ENCODE results near the gene RTP2.

The RTP2 gene

DNA sequence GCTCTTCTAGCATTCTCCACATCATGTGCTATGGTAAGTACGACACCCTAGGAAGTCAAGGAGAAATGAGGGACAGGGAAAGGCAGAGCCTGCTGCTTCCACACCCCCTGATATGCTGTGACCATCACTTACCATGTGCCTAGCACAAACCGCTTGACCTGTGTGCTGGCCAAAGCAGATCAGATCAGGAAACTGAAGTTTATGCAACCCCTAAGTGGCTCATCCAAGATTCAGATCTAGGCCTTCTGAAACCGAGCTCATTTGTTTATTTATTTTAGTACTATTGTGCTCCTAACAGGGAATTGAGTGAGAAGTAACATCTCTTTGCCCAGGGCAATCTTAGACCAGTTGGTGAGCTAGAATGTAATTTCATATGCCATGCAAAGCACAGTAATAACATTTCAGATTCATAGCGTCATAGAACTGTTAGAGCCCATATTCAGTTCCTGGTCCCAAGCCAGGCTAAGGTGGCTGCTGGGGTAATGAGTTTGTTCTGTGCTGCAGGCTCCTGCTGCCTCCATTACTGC, at the start of gene RTP2:
Gene RTP2, minus strand, starts transcription at position 51 of the 527 bp plus-strand sequence. CDS start 429 bp downstream, outside the sequence.
- FAIRE-seq = no peak

DNA sequence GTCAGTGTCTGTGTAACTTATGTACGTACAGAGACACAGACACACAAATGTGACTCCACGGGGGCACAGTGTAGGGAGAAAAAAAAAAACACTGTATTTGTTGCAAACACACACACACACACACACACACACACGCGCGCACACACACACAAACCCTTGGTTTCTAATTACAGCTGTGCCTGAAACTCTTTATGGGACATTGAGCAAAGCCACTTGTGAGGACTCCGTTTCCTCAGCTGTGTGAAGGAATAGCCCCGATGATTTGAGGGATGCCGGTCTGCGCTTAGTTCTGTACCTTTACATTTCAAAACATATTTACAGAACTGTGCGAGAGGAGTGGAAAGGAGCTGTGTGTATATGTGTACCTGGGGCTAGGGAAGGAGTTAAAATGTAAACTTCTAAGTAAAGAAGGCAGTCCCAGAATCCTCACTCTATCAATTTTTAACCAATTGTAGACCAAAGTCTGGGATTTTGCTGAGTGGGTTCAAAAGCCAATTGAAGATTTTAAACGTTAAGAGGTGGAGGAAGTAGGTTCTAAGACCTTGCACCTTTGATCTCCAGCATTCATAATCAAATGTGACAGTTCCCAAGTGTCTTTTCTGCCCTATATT, 48.3 kb upstream of the RTP2 start:
- FAIRE-seq = no peak

DNA sequence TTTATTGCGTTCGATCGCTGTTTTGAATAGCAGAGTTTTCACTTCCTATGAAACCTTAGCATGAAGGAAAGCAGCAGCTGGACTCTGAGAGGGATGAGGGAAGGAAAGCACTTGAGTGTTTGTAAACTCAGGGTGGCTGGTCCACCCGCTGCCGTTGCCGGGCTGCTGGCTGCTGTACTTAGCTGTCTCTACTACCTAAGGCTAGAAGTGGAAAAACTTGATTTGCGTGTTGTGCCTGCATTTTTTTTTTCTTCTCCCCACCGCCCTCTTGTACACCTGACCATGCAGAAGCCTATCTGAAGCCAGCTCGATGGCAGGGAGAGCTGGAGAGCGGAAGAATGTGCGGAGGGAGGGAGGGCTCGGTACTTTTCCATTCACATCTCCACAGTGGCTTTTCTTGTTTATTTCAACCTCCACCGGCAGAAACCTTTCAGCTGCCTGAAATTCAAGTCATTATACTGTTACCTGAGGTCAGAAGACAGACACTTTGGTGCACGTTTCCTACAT, 47.7 kb upstream of the RTP2 start:
- no peak for FAIRE-seq

DNA sequence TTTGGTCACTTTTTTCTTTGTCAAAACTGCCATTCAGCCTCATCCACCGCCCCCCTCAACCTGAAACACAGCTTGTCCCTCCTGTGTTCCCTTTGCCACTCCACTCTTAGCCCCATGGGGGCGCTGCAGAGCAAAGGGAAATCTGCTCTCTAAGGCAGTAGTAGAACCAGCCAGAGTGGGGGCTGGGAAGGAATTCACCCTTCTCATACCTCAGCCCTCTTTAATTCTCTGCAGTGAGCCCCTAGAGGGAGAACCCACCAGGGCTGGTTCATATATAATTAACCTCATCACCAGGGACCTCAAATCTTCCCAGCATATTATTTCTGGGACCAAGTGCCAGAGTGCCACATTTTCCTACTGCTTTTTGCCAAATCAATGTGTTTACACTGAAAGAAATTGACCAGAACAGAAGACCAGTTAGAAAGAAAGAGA, 45.7 kb upstream of the RTP2 start:
- FAIRE-seq = no peak

DNA sequence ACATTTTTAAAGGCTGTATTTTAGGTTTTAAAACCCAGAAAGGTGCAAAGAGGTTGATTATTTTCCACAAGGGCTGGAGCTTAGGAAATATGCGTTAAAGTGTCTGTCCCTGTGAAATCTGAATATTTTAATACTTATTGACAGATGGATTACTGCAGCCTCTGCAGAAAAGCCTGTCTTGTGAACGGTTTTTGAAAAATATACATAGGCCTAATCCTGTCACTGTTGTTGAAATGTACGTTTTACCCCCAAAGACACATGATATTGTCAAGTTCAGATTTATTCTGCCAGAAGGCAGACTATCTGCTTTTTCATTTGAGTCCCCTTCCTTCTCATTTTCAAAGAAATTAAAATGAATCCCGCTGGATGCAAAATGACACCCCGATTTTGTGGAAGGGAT, 45.1 kb upstream of the RTP2 start:
- no peak for FAIRE-seq

DNA sequence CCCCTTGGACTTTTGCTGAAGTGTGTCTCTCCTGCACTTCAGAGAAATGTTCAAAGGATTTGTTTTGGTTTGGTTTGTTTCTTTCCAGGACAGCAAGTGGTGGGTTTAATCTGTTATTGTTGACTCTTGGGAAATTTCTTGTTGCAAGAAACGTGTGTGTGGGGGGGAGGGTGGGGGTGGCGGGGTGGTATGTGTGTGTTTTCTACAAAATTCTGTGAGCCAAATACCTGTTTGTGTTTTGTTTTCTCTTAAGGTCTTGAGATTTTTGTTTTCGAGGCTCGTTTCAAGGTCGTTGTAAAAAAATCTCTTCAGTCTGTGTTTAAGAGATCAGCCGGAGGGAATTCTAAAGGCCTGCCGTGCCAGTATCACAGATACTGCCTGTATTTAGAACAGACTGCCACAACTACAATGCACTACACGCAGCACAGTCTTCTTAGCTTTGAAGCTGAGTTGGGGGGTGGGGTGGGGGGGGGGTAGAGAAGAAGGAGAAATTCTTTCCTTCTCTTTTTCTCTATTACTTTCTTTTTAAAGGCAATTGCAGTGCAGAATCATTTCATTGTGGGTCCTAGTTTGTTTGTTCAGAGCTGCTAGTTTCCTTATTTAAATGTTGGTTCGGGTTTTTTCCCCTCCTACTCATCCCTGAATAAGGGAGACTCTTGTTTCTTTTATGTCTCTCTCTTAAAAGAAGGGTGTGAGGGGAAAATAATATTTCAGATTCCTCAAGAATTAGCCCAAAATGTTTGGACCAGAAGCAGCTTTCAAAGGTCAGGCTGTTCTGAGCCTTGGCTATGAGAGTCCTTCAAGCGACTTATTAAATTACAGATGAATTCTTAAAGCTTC, 44.3 kb upstream of the RTP2 start:
- FAIRE-seq = no peak

GRCh38 chr3:187746059-187746441, 43.7 kb upstream of the RTP2 start:
- FAIRE-seq = no peak

DNA sequence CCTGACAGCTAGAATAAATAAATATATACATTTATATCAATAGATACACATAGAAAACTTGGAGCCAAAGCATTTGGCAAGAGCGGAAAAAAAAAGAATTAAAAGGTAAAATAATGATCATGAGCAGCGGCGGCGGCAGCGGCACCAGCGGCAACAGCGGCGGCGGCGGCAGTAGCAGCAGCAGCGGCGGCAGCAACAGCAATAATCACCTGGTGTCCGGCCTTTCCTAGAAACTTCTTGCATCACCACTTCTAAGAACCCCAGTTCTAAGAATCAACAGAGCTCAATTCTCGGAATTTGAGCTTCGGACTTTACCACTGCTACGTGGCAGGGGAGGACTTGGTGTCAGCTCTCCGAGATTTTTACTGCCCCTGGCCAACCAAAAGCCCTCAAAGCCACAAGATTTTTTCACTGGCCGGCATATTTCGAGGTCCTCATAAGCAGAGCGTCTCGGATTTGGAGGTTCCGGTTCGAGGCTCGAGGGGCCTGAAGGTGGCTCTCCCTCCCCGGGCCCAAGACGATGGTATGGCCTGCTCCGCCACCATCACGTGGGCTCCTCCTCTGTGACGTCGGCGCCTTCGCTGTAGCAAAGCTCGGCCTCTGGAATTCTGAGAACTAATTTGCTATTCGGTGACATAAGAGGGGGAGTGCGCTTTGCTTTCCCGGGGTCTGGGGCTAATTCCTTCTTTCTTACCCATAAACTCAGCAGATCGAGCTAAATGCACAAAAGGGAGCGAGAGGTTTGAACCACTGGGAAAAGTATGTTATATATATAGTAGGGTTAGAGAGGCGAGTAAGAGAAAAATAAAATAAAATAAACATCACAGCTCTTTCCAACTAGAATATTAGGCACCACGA, 43.1 kb upstream of the RTP2 start, which contains the start of gene BCL6:
Gene BCL6, minus strand, starts transcription at position 268 of the 858 bp plus-strand sequence. CDS start 11,775 bp downstream, outside the sequence.
- no peak for FAIRE-seq

DNA sequence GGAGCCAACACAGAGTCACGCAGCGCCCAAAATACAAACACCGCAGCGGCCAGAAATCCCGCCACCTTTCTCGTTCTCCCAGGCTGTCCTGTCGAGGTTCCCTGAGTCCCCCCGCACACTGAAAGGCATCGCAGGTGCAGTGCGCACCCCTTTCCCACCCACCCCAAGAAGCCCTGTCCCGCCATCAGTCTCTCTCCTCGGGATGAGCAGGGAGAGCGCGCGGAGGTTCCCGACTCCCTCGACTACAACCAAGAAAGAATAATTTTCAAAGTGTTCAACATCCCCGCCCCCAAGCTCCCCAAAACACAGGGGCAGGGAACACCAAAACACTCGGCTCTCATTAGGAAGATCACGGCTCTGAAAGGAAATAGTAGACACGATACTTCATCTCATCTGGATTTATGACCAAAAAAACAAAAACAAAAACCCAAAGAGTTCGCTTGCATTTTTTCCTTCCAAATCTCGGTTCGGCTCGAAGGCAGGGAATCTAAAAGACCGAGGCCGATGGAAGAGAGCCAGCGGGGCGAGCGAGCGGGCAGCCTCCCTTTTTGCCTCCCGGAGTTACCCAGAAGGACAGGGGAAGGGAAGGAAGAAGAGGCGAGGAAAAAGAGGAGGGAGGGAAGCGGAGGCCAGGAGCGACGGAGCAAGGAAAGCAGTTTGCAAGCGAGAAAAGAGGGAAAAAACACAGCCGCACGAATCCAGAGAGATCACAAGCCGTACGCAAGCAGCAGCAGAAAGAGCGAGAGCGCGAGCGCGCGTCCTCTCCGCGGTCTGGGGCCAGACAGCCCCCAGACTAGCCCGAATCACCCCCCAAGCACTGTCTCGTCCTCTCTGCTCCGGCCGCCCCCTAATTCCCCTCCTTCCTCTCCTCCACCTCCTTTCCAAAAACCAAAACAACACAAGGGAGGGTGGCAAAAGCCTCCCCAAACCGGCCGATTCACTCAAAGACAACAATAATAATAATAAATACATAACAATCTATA, 42.1 kb upstream of the RTP2 start:
- FAIRE-seq = no peak

- no peak for FAIRE-seq
Observed at GRCh38 chr3:187743195-187744141, 41.1 kb upstream of the RTP2 start.

GRCh38 chr3:187742351-187743171, 40.2 kb upstream of the RTP2 start:
- no peak for FAIRE-seq

- FAIRE-seq = no peak
Observed at GRCh38 chr3:187741403-187742350, 39.3 kb upstream of the RTP2 start.

DNA sequence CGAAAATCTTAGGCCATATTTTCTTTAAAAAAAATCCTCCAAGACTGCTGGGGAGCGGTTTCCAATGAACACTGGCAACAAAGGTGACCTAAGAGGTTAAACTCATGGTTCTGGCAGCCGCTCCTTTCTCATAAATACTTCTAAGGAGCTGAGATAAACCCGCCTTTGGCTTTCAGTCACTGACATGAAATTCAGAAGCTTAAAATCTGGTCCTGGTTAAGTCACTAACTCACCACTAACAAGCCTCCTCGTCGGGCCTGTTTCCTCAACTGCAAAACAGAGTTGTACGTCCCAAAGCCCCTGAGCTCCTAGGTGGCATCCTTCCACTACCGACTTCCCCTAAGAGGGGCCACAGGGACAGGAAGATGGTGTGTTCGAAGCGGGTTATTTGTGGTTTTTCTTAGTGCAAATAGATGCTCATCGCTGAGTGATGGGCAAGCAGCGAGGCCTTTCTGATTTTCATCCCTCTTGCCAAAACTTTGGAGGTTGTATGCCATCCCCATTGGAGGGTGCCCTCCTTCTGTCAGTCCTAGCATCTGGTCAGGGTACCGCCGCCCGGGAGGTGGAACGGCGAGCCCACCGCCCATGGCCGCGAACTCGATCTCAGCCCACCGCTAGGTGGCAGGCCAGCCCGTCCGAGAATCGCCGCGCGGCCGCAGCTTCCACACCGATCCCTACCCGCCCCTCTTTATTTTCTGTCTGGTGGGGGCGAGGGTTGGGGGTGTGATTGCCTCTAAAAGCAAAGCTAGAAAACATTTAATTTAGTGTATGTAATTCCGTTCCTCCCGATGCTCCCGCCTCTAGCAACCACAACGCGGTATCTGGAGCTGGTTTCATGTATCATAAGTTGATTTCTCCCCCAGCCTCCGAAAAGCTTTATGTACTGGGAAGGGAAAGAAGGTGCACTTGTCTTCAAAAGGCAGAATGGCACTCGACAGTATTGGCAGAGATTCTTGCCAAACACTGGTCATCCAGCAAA, 38.4 kb upstream of the RTP2 start:
- FAIRE-seq = no peak

- no peak for FAIRE-seq
Observed at GRCh38 chr3:187739561-187740332, 37.4 kb upstream of the RTP2 start.

DNA sequence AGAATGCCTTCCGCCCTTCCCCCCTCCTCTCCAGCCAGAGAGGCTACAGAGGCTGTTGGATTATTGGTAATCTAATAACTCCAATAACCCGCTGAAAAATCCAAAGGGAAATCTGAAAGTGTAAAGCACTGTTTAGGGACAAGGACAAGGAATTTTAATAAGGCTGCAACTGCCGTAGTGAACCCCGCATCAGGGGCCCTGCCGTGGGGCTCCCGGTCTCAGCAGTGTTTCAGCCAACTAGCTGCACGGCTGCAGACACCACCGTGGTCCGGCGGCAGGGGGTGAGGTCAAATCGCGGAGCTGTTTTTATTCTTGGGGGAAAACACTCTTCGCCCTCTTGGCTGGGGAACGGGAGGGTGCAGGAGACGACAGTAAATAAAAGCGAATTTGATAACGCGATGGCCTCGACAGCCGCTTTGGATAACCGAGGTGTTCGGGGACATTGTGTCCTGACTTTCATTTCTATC, 36.8 kb upstream of the RTP2 start:
- FAIRE-seq = no peak

Measured in colon (tissue), 2 donors.